ENCODE measurements around the gene RNASE4.
"Not testable (repeated sequence)": the region's sequence is repeated elsewhere in the genome, so short reads cannot be mapped to it uniquely, and the experiment has no call there.

The RNASE4 gene

DNA sequence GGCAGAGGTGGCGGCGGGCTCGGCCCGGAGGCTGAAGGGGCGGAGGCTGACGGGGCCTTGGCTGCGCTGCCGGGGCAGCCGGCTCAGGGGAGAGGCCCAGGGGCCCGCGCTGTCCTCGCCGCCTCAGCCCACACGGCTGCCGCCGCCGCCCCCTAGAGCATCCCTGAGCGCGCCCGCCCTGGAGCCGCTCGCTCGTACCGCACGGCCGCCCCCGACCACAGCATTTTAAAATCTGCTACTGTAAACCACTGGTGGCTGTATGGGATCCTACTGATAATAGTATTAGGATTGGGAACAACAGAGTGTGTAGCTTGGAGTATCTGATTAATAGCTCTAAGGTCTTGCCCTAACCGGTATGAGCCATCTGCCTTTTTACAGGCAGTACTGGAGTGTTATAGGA is 39.1 kb downstream of the RNASE4 start:
- no peak overlapping the region for H2BK120ac ChIP-seq (ENCODE audit: low read depth, low read length)
- H3K36me3 ChIP-seq (replicated peaks in 1 of 2; ENCODE audit: control insufficient read depth in 2 of 2, insufficient read depth in 2 of 2, low read length in 2 of 2) = no peaks in the 10 kb centered on the region
- no CpG with 5 or more reads among the region's 28 CpGs for WGBS, 2 donors (ENCODE audit: extremely low coverage in 2 of 2, insufficient read length in 2 of 2, insufficient replicate concordance in 1 of 2)
- no peak for DNase-seq (ENCODE audit: low spot score)
- H3K9ac ChIP-seq (ENCODE audit: low read depth, low read length, poor library complexity) = no peak overlapping the region
- no peak overlapping the region for H3K27ac ChIP-seq (replicated peaks; ENCODE audit: low read length)
- no peak overlapping the region for H3K4me2 ChIP-seq (ENCODE audit: insufficient read depth, low read length, poor library complexity, severe bottlenecking)
- peaks cover 0 to 1% (median 0%) of the 10 kb centered on the region in 3 experiments for H3K27me3 ChIP-seq (ENCODE audit: control insufficient read depth in 3 of 3, insufficient read depth in 3 of 3, low read depth in 1 of 3, low read length in 3 of 3)
- H4K91ac ChIP-seq (ENCODE audit: low read depth, low read length, poor library complexity) = no peak overlapping the region
- H3K4me1 ChIP-seq (ENCODE audit: control insufficient read depth in 2 of 2, insufficient read depth in 1 of 2, low read depth in 1 of 2, low read length in 2 of 2) = no peaks in the 10 kb centered on the region
- H3K14ac ChIP-seq (ENCODE audit: low read length) = no peak overlapping the region
- no peak overlapping the region for H3K4me3 ChIP-seq (ENCODE audit: low read length in 2 of 2)
- no peaks in the 10 kb centered on the region for H3K79me1 ChIP-seq (ENCODE audit: low read depth, low read length)
- no peak overlapping the region for H4K8ac ChIP-seq (ENCODE audit: low read depth, low read length)
- no peak overlapping the region for H2BK15ac ChIP-seq (ENCODE audit: low read length)
- peak overlapping the region; percentile 33 for H3K18ac ChIP-seq (ENCODE audit: low read length)
- no peak overlapping the region for H3K23ac ChIP-seq (ENCODE audit: low read depth, low read length, poor library complexity)
- no peak overlapping the region for H2AFZ ChIP-seq (ENCODE audit: low read length)
- no peak overlapping the region for H2AK5ac ChIP-seq (ENCODE audit: low read depth, low read length)
- no peak overlapping the region for H3K4ac ChIP-seq (ENCODE audit: low read length)
- no peak overlapping the region for H2BK12ac ChIP-seq (ENCODE audit: low read length)
- H2BK5ac ChIP-seq (ENCODE audit: low read length) = no peak overlapping the region
- H3K9me3 ChIP-seq (replicated peaks in 1 of 2; ENCODE audit: control insufficient read depth in 2 of 2, insufficient read depth in 1 of 2, low read depth in 1 of 2, low read length in 2 of 2) = peaks cover 0 to 3% of the 10 kb centered on the region in 2 donors

DNA sequence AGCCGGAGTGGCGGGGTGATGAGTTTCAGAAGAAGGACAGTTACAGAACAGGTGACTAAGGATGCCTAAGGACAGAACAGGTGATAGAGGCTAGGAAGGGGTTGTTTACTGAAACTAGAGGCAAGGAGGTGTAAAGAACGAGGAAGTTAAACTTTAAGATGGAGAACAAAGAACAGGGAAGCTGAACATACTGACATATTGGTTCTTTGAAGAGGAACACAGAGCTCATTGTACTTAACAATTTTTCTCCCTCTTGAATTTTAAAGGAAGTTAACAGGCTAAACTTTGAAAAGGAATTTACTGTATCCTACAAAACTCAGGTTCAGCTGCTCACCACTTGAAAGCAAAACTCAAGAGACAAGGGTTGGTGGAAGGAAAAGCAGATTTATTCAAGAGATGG is 41.8 kb downstream of the RNASE4 start:
- not testable (repeated sequence) for DNase-seq (ENCODE audit: low spot score); H4K8ac ChIP-seq (ENCODE audit: low read depth, low read length); H3K79me1 ChIP-seq (ENCODE audit: low read depth, low read length); H2BK15ac ChIP-seq (ENCODE audit: low read length); H3K18ac ChIP-seq (ENCODE audit: low read length); H3K14ac ChIP-seq (ENCODE audit: low read length); H3K4me1 ChIP-seq (ENCODE audit: control insufficient read depth in 2 of 2, insufficient read depth in 1 of 2, low read depth in 1 of 2, low read length in 2 of 2); H3K4ac ChIP-seq (ENCODE audit: low read length); H2BK12ac ChIP-seq (ENCODE audit: low read length); H2BK5ac ChIP-seq (ENCODE audit: low read length); H3K9me3 ChIP-seq (replicated peaks in 1 of 2; ENCODE audit: control insufficient read depth in 2 of 2, insufficient read depth in 1 of 2, low read depth in 1 of 2, low read length in 2 of 2); H3K23ac ChIP-seq (ENCODE audit: low read depth, low read length, poor library complexity); H3K4me3 ChIP-seq (ENCODE audit: low read length in 2 of 2); H3K27ac ChIP-seq (replicated peaks; ENCODE audit: low read length); H3K27me3 ChIP-seq (ENCODE audit: control insufficient read depth in 3 of 3, insufficient read depth in 3 of 3, low read depth in 1 of 3, low read length in 3 of 3); H3K4me2 ChIP-seq (ENCODE audit: insufficient read depth, low read length, poor library complexity, severe bottlenecking); H4K91ac ChIP-seq (ENCODE audit: low read depth, low read length, poor library complexity); H3K36me3 ChIP-seq (replicated peaks in 1 of 2; ENCODE audit: control insufficient read depth in 2 of 2, insufficient read depth in 2 of 2, low read length in 2 of 2); H2BK120ac ChIP-seq (ENCODE audit: low read depth, low read length); H2AFZ ChIP-seq (ENCODE audit: low read length); H3K9ac ChIP-seq (ENCODE audit: low read depth, low read length, poor library complexity); H2AK5ac ChIP-seq (ENCODE audit: low read depth, low read length)
- no CpG with 5 or more reads among the region's 3 CpGs for WGBS, 2 donors (ENCODE audit: extremely low coverage in 2 of 2, insufficient read length in 2 of 2, insufficient replicate concordance in 1 of 2)

DNA sequence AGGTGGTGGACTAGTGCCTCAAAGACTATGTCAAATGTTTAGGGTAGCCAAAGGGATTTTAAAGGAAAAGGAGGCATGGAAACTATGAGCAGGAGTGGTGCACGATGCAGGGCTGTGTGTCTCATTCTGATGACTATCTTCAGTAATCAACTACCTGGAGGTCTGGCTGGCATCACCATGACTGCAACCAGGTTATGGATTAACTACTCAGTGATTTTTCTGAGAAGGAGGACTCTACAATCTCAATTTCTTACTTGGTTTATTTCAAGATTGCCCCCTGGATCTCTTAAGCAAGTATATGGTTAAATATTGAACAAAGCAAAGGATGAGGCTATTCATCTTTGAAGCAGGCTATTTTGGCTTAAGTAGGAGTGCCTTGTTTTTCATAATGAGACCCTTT is 42.2 kb downstream of the RNASE4 start:
- Histone ChIP-seq H3K18ac (ENCODE audit: low read length) (no peak overlapping the region), H4K91ac (ENCODE audit: low read depth, low read length, poor library complexity) (no peak overlapping the region), H3K4me3 (ENCODE audit: low read length in 2 of 2) (no peak overlapping the region), H3K9me3 (replicated peaks in 1 of 2; ENCODE audit: control insufficient read depth in 2 of 2, insufficient read depth in 1 of 2, low read depth in 1 of 2, low read length in 2 of 2) (peaks cover 0 to under 1% of the 10 kb centered on the region in 2 donors), H3K4me2 (ENCODE audit: insufficient read depth, low read length, poor library complexity, severe bottlenecking) (no peak overlapping the region), H2BK5ac (ENCODE audit: low read length) (no peak overlapping the region), H3K4ac (ENCODE audit: low read length) (no peak overlapping the region), H4K8ac (ENCODE audit: low read depth, low read length) (no peak overlapping the region), H3K14ac (ENCODE audit: low read length) (no peak overlapping the region), H2BK15ac (ENCODE audit: low read length) (no peak overlapping the region), H3K79me1 (ENCODE audit: low read depth, low read length) (no peaks in the 10 kb centered on the region), H3K27me3 (ENCODE audit: control insufficient read depth in 3 of 3, insufficient read depth in 3 of 3, low read depth in 1 of 3, low read length in 3 of 3) (no peaks in the 10 kb centered on the region), H3K9ac (ENCODE audit: low read depth, low read length, poor library complexity) (no peak overlapping the region), H2BK120ac (ENCODE audit: low read depth, low read length) (no peak overlapping the region), H2AK5ac (ENCODE audit: low read depth, low read length) (no peak overlapping the region), H2BK12ac (ENCODE audit: low read length) (no peak overlapping the region), H2AFZ (ENCODE audit: low read length) (no peak overlapping the region), H3K36me3 (replicated peaks in 1 of 2; ENCODE audit: control insufficient read depth in 2 of 2, insufficient read depth in 2 of 2, low read length in 2 of 2) (no peaks in the 10 kb centered on the region), H3K27ac (replicated peaks; ENCODE audit: low read length) (no peak overlapping the region), H3K23ac (ENCODE audit: low read depth, low read length, poor library complexity) (no peak overlapping the region), H3K4me1 (ENCODE audit: control insufficient read depth in 2 of 2, insufficient read depth in 1 of 2, low read depth in 1 of 2, low read length in 2 of 2) (peaks cover 0 to 5% of the 10 kb centered on the region in 2 donors)
- no peak for DNase-seq (ENCODE audit: low spot score)
- WGBS, 2 donors (ENCODE audit: extremely low coverage in 2 of 2, insufficient read length in 2 of 2, insufficient replicate concordance in 1 of 2) = no CpG with 5 or more reads among the region's 1 CpG

DNA sequence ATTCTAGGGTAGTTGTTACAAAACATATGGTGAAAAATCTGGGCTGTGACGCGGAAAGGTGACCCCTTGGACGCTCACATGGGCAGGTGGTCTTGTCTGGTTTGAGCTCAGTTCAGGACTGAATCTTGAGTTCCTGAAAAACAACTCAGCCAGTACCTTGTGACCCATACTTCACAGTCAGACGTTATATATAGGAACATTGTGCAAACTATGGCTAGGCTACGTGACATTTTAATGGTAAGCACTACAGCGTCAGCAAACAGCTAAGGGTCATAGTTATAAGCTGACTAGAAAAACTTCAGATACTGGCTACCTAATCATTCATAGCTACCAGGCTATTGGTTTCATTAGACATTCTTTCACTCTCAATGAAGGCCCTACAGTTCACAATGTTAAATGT is 46.5 kb downstream of the RNASE4 start:
- no peak overlapping the region for H2AFZ ChIP-seq (ENCODE audit: low read length)
- H3K27ac ChIP-seq (replicated peaks; ENCODE audit: low read length) = no peak overlapping the region
- H2AK5ac ChIP-seq (ENCODE audit: low read depth, low read length) = no peak overlapping the region
- H3K4me3 ChIP-seq (ENCODE audit: low read length in 2 of 2) = no peak overlapping the region
- H3K27me3 ChIP-seq (ENCODE audit: control insufficient read depth in 3 of 3, insufficient read depth in 3 of 3, low read depth in 1 of 3, low read length in 3 of 3) = no peaks in the 10 kb centered on the region
- no peak overlapping the region for H3K4ac ChIP-seq (ENCODE audit: low read length)
- H3K36me3 ChIP-seq (replicated peaks in 1 of 2; ENCODE audit: control insufficient read depth in 2 of 2, insufficient read depth in 2 of 2, low read length in 2 of 2) = no peaks in the 10 kb centered on the region
- no peak overlapping the region for H3K14ac ChIP-seq (ENCODE audit: low read length)
- no peak for DNase-seq (ENCODE audit: low spot score)
- H3K79me1 ChIP-seq (ENCODE audit: low read depth, low read length) = no peaks in the 10 kb centered on the region
- no peak overlapping the region for H3K9ac ChIP-seq (ENCODE audit: low read depth, low read length, poor library complexity)
- H3K4me1 ChIP-seq (ENCODE audit: control insufficient read depth in 2 of 2, insufficient read depth in 1 of 2, low read depth in 1 of 2, low read length in 2 of 2) = peaks cover 0 to 35% of the 10 kb centered on the region in 2 donors
- H2BK15ac ChIP-seq (ENCODE audit: low read length) = no peak overlapping the region
- H3K23ac ChIP-seq (ENCODE audit: low read depth, low read length, poor library complexity) = no peak overlapping the region
- no peak overlapping the region for H2BK12ac ChIP-seq (ENCODE audit: low read length)
- H3K18ac ChIP-seq (ENCODE audit: low read length) = no peak overlapping the region
- no peaks in the 10 kb centered on the region for H3K9me3 ChIP-seq (replicated peaks in 1 of 2; ENCODE audit: control insufficient read depth in 2 of 2, insufficient read depth in 1 of 2, low read depth in 1 of 2, low read length in 2 of 2)
- H4K8ac ChIP-seq (ENCODE audit: low read depth, low read length) = no peak overlapping the region
- no peak overlapping the region for H4K91ac ChIP-seq (ENCODE audit: low read depth, low read length, poor library complexity)
- H2BK120ac ChIP-seq (ENCODE audit: low read depth, low read length) = no peak overlapping the region
- no CpG with 5 or more reads among the region's 6 CpGs for WGBS, 2 donors (ENCODE audit: extremely low coverage in 2 of 2, insufficient read length in 2 of 2, insufficient replicate concordance in 1 of 2)
- no peak overlapping the region for H3K4me2 ChIP-seq (ENCODE audit: insufficient read depth, low read length, poor library complexity, severe bottlenecking)
- H2BK5ac ChIP-seq (ENCODE audit: low read length) = no peak overlapping the region
